VCaP (cell line): Measurements from ENCODE around the gene ELOVL2.

ENCODE experiments used
- H3K27ac ChIP-seq: fragments of 450-650 bp; 2 replicates; pipeline ENCODE4 v1.5.1; 2017
- TF ChIP-seq, protein P1 (sequence below): fragments of 450-650 bp; conservative IDR thresholded peaks from 2 replicates; pipeline ENCODE4 v1.5.1; 2017; ENCODE audit warnings: mild to moderate bottlenecking, moderate library complexity

Gene ELOVL2

DNA sequence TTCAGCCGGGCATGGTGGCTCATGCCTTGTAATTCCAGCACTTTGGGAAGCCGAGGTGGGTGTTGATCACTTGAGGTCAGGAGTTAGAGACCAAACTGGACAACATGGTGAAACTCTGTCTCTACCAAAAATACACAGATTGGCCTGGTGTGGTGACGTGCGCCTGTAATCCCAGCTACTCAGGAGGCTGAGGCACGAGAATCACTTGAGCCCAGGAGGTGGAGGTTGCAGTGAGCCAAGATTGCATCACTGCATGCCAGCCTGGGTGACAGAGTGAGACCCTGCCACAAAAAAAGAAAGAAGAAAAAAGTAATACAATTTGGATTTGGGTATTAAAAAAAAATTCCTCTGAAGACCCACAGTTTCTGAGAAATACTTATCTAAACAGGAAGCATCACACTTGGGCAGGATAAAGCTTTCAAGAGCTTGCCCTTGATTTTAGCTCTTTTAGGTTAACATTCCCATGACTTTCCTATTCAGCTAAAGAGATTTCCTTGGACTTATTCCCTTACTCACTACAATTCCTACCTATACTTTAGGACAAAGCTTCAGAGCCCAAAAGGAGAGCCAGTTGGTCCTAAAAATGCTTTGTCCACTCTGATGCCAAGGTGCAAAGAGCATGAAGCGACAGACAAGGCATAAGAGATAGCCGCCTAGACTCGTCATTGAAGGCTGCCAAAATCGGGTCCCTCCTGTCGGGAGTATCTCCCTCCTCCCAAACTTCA lies 1.9 kb downstream of the ELOVL2 start:
- TF ChIP-seq, protein P1, sequence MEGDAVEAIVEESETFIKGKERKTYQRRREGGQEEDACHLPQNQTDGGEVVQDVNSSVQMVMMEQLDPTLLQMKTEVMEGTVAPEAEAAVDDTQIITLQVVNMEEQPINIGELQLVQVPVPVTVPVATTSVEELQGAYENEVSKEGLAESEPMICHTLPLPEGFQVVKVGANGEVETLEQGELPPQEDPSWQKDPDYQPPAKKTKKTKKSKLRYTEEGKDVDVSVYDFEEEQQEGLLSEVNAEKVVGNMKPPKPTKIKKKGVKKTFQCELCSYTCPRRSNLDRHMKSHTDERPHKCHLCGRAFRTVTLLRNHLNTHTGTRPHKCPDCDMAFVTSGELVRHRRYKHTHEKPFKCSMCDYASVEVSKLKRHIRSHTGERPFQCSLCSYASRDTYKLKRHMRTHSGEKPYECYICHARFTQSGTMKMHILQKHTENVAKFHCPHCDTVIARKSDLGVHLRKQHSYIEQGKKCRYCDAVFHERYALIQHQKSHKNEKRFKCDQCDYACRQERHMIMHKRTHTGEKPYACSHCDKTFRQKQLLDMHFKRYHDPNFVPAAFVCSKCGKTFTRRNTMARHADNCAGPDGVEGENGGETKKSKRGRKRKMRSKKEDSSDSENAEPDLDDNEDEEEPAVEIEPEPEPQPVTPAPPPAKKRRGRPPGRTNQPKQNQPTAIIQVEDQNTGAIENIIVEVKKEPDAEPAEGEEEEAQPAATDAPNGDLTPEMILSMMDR, result no peak
- peak overlapping the region; percentile 78 for H3K27ac ChIP-seq

DNA sequence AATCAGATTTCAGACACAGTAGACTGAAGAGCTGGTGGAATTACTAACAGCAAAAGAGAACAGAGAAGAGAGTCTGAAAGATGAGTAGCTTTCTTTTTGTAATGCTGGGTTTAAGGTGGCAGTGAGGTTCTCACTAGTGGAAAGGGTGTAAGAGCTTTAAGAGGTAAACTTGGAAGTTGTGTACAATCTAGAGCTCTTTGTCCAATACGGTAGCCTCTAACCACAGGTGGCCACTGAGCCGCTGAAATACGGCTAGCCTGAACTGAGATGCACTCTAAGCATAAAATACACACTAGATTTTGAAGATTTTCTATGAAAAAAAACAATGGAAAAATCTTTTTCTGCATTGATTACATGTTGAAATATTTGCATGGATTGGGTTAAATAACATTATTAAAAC lies 4.0 kb downstream of the ELOVL2 start:
- H3K27ac ChIP-seq, result peak overlapping the region; percentile 8; the same call in 1 of the 2 replicates
- TF ChIP-seq, protein P1, result no peak

- peak overlapping the region; percentile 8; the same call in 1 of the 2 replicates for H3K27ac ChIP-seq
- TF ChIP-seq, protein P1, result no peak
Observed at GRCh38 chr6:11039040-11039439, 5.1 kb downstream of the ELOVL2 start.

DNA sequence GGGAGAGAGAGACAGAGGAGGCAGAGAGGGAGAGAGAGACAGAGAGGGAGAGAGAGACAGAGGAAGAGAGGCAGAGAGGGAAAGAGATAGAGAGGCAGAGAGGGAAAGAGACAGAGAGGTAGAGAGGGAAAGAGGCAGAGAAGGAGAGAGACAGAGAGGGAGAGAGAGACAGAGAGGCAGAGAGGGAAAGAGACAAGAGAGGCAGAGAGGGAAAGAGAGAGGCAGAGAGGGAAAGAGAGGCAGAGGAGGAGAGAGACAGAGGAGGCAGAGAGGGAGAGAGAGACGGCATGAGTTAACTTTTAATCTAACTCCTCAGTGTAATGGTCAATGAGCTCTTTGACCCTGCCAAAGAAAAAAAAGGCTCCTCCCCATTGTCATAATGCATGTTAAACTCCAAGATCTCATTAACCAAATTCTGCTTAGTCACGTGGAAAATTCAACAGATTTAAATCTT lies 7.1 kb downstream of the ELOVL2 start:
- H3K27ac ChIP-seq, result peak overlapping the region; percentile 54
- TF ChIP-seq, protein P1, result no peak

GRCh38 chr6:11036351-11036740 lies 7.8 kb downstream of the ELOVL2 start:
- peak overlapping the region; percentile 54 for H3K27ac ChIP-seq
- TF ChIP-seq, protein P1, result no peak

DNA sequence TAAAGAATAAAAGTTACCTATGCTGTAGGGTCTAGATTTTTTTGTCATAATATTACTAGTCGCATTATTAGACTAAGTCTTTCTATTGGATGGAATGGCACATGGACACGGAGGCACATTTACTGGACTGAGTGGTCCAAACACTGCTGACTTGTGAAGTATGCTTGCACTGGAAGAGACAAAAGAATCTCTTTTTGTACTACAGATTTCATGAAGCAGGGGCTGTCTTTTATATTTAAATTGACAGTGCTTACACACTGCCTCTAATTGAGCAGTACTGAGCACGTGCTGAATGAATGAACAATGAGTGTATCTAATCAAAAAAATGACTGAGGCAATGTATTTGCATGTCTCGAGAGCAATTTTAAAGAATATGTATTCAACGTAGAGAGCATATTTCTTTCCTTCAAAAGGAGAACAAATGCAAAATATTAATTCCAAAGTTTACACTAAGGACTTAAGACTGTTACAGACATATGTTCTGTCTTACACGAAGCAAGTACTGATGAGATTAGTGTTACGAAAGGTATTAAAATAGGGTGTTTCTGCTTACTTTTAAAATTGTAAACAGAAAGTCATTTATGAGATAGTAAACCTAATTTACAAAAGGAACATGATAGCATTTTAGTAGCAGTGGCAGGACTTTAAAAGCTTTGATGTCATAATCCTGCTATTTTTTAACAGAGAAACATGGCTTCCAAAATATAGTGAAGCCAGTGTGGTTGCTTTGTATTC lies 8.3 kb downstream of the ELOVL2 start:
- TF ChIP-seq, protein P1, result no peak
- peak overlapping the region; percentile 54 for H3K27ac ChIP-seq

DNA sequence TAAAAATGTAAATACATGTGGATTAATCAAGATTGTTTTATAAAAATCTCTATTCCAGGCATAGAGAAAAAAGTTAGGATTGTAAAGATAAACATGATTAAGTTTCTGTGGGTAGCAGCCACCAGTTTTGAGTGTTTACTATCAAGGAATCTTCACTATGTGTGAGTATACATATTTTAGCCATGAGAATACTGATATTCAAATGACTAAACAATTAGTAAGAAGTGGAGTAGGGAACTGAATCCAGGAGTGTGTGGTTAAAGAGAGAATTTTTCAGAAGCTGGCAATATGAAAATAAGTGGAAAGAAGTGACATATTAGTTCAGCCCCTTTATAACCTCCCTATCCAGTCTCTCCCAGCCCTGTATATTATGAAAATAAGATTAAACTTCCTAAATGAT lies 10.3 kb downstream of the ELOVL2 start:
- TF ChIP-seq, protein P1, result no peak
- no peak overlapping the region for H3K27ac ChIP-seq
